MCF 10A (cell line): ENCODE measurements around the gene GRAMD1A. TPM values are rescaled to one million over a fixed set of nuclear protein-coding genes. Genes with fewer than 3 reads are reported as not detected.
A peak's percentile ranks its signal among the peaks of the same experiment; 100 is the strongest.

Source experiments
- BruUV-seq: library from RNA; stranded (reverse); fragments of 400-500 nt; replicated peaks from 2 replicates; lab custom pipeline; 2021; lab: Mats Ljungman, UMichigan
- CTCF ChIA-PET: fragments of 300-600 bp; sonication (Branson Sonifier 250); formaldehyde crosslinking; extraction: SDS; loops from one replicate; lab custom pipeline; 2021; ENCODE audit warnings: antibody characterized with exemption, inconsistent platforms; lab: Yijun Ruan, JAX
- POLR2A ChIA-PET: fragments of 300-600, 350-650 bp; sonication (Branson Sonifier 250); formaldehyde crosslinking; extraction: SDS; loops from one replicate; lab custom pipeline; 2020; ENCODE audit warnings: antibody characterized with exemption, inconsistent platforms; lab: Yijun Ruan, JAX
- DNase-seq: peaks from one replicate; pipeline ENCODE4 v3.0.0-alpha.2; 2018; ENCODE audit not compliant: unreplicated experiment
- H3K27ac Mint-ChIP-seq: one replicate; pipeline ENCODE4 v1.8.0; 2022; ENCODE audit warnings: mild to moderate bottlenecking, low read depth, mixed read lengths; ENCODE audit not compliant: unreplicated experiment
- H3K27me3 Mint-ChIP-seq: one replicate; pipeline ENCODE4 v1.8.0; 2022; ENCODE audit warnings: mixed read lengths; ENCODE audit not compliant: insufficient read depth, unreplicated experiment
- H3K36me3 Mint-ChIP-seq: one replicate; pipeline ENCODE4 v1.8.0; 2022; ENCODE audit warnings: mild to moderate bottlenecking, moderate library complexity, mixed read lengths; ENCODE audit not compliant: insufficient read depth, unreplicated experiment
- H3K4me1 Mint-ChIP-seq: one replicate; pipeline ENCODE4 v1.8.0; 2022; ENCODE audit warnings: mixed read lengths; ENCODE audit not compliant: insufficient read depth, unreplicated experiment
- H3K4me3 Mint-ChIP-seq: one replicate; pipeline ENCODE4 v1.8.0; 2022; ENCODE audit warnings: mild to moderate bottlenecking, moderate library complexity, mixed read lengths; ENCODE audit not compliant: unreplicated experiment
- H3K9me3 Mint-ChIP-seq: one replicate; pipeline ENCODE4 v1.8.0; 2022; ENCODE audit warnings: mixed read lengths; ENCODE audit not compliant: unreplicated experiment
- intact Hi-C: fragments of 100-400 bp; cut with micrococcal nuclease; formaldehyde crosslinking; loops from 2 replicates; pipeline ENCODE4 v1.14.1; 2022
- total RNA-seq: library from RNA; stranded (reverse); gene quantifications from 2 replicates; pipeline ENCODE4 v1.2.3, GENCODE V29; 2022
- TF ChIP-seq, protein P1 (sequence below): fragments of 200-600 bp; IDR thresholded peaks from one replicate; pipeline ENCODE4 v1.8.0; 2022; ENCODE audit warnings: antibody characterized with exemption, mild to moderate bottlenecking; ENCODE audit not compliant: unreplicated experiment

Gene GRAMD1A
- total RNA-seq, 1 experiment from 2014 or later, result 48.1 TPM

- Mint-ChIP-seq H3K9me3 (no peaks in the 10 kb centered on the region), H3K27me3 (no peaks in the 10 kb centered on the region), H3K4me1 (no peaks in the 10 kb centered on the region), H3K4me3 (no peak overlapping the region), H3K36me3 (no peaks in the 10 kb centered on the region), H3K27ac (no peak overlapping the region)
- ChIA-PET POLR2A (interaction anchor here (0.6 to 2.0 kb wide), 8 partner anchors 31 to 69 kb away, joined by 3 to 7 read pairs (median 4); no protein-coding TSS in a partner anchor), CTCF (interaction anchor here (0.5 to 3.3 kb wide), 51 partner anchors 9 to 1968 kb away, joined by 3 to 80 read pairs (median 4); partner anchors contain the start of genes FXYD1, FXYD3, HPN and LGI4)
- peak; percentile 90 for DNase-seq
- intact Hi-C loops, result loop anchor here (1.0 to 10.0 kb wide), 5 partner anchors 22 to 400 kb away; partner anchors contain the start of genes LGI4 and LSR
- BruUV-seq, result no TSS peak
- TF ChIP-seq, protein P1, sequence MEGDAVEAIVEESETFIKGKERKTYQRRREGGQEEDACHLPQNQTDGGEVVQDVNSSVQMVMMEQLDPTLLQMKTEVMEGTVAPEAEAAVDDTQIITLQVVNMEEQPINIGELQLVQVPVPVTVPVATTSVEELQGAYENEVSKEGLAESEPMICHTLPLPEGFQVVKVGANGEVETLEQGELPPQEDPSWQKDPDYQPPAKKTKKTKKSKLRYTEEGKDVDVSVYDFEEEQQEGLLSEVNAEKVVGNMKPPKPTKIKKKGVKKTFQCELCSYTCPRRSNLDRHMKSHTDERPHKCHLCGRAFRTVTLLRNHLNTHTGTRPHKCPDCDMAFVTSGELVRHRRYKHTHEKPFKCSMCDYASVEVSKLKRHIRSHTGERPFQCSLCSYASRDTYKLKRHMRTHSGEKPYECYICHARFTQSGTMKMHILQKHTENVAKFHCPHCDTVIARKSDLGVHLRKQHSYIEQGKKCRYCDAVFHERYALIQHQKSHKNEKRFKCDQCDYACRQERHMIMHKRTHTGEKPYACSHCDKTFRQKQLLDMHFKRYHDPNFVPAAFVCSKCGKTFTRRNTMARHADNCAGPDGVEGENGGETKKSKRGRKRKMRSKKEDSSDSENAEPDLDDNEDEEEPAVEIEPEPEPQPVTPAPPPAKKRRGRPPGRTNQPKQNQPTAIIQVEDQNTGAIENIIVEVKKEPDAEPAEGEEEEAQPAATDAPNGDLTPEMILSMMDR, result peak; percentile 97
Measured at GRCh38 chr19:35066691-35067563, 66.8 kb downstream of the GRAMD1A start.

GRCh38 chr19:35068941-35069634 is 69.0 kb downstream of the GRAMD1A start:
- H3K4me3 Mint-ChIP-seq, result no peak overlapping the region
- no peaks in the 10 kb centered on the region for H3K9me3 Mint-ChIP-seq
- DNase-seq, result no peak
- POLR2A ChIA-PET, result interaction anchor here (0.8 to 2.7 kb wide), 4 partner anchors 47 to 200 kb away, joined by 3 to 12 read pairs (median 4); partner anchors contain the start of genes FXYD3 and USF2
- no TSS peak for BruUV-seq
- CTCF ChIA-PET, result interaction anchor here (0.6 to 3.9 kb wide), 18 partner anchors 9 to 309 kb away, joined by 3 to 80 read pairs (median 4); partner anchors contain the start of genes FXYD3, HPN and LGI4
- H3K27ac Mint-ChIP-seq, result no peak overlapping the region
- no peaks in the 10 kb centered on the region for H3K36me3 Mint-ChIP-seq
- intact Hi-C loops, result loop anchor here (5.0 to 10.0 kb wide), 2 partner anchors 176 to 398 kb away; partner anchors contain the start of gene LSR
- TF ChIP-seq, protein P1, result no peak
- no peaks in the 10 kb centered on the region for H3K4me1 Mint-ChIP-seq
- H3K27me3 Mint-ChIP-seq, result no peaks in the 10 kb centered on the region

DNA sequence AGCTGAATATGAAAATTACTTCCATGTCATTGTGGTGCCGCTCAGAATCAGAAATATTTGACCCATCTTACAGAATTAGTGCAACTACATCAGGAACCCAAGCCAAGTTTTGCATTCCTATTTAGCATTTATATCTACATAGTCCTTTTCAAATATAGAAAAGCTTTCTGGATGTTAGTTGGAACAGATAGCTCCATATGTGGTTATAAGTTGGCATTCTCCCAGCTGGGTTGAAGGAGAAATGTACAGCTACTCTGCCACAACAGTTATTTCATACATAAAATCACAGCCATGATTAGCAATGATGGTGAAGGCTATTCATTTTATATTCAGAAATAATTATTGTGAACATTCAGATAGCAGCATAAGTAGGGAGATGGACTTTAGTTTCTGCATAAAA is 69.6 kb downstream of the GRAMD1A start:
- Mint-ChIP-seq H3K27me3 (no peaks in the 10 kb centered on the region), H3K4me3 (no peak overlapping the region), H3K36me3 (no peaks in the 10 kb centered on the region), H3K4me1 (no peaks in the 10 kb centered on the region), H3K27ac (no peak overlapping the region), H3K9me3 (no peaks in the 10 kb centered on the region)
- DNase-seq, result no peak
- intact Hi-C loops, result loop anchor here (5.0 to 10.0 kb wide), 2 partner anchors 175 to 398 kb away; partner anchors contain the start of gene LSR
- TF ChIP-seq, protein P1, result no peak
- POLR2A ChIA-PET, result interaction anchor here (0.6 to 2.7 kb wide), 5 partner anchors 46 to 199 kb away, joined by 3 to 12 read pairs (median 3); partner anchors contain the start of genes FXYD3 and USF2
- no TSS peak for BruUV-seq
- CTCF ChIA-PET, result interaction anchor here (0.6 to 3.9 kb wide), 17 partner anchors 9 to 308 kb away, joined by 3 to 38 read pairs (median 4); partner anchors contain the start of gene LGI4
